ENCODE results near the gene VEZF1.
"Not testable (repeated sequence)": the region's sequence is repeated elsewhere in the genome, so short reads cannot be mapped to it uniquely, and the experiment has no call there.

Gene VEZF1

GRCh38 chr17:57997085-57997809, 9.2 kb upstream of the VEZF1 start:
- FAIRE-seq = no peak

GRCh38 chr17:57995076-57995956, 7.3 kb upstream of the VEZF1 start:
- FAIRE-seq = no peak

- no peak for FAIRE-seq
Measured at GRCh38 chr17:57994436-57994835, 6.4 kb upstream of the VEZF1 start.

- no peak for FAIRE-seq
Measured at GRCh38 chr17:57993471-57994365, 5.7 kb upstream of the VEZF1 start.

GRCh38 chr17:57991537-57991936, 3.5 kb upstream of the VEZF1 start:
- FAIRE-seq = no peak

GRCh38 chr17:57990037-57990436, 2.0 kb upstream of the VEZF1 start:
- FAIRE-seq = no peak

- FAIRE-seq = peak; percentile 90
Measured at GRCh38 chr17:57988301-57989250, 522 bp upstream of the VEZF1 start.

GRCh38 chr17:57986841-57987580, 1.0 kb downstream of the VEZF1 start:
- FAIRE-seq = no peak

- peak; percentile 99 for FAIRE-seq
Measured at GRCh38 chr17:57985675-57985974, 2.4 kb downstream of the VEZF1 start.

GRCh38 chr17:57984936-57985674, 2.9 kb downstream of the VEZF1 start:
- peak; percentile 16 for FAIRE-seq

- FAIRE-seq = peak; percentile 94
Measured at GRCh38 chr17:57984261-57984890, 3.7 kb downstream of the VEZF1 start.

GRCh38 chr17:57983446-57983845, 4.6 kb downstream of the VEZF1 start:
- no peak for FAIRE-seq

GRCh38 chr17:57982452-57983170, 5.4 kb downstream of the VEZF1 start:
- no peak for FAIRE-seq

- no peak for FAIRE-seq
Measured at GRCh38 chr17:57980522-57980921, 7.5 kb downstream of the VEZF1 start.

GRCh38 chr17:57979076-57979475, 9.0 kb downstream of the VEZF1 start:
- no peak for FAIRE-seq

GRCh38 chr17:57976594-57976993, 11.5 kb downstream of the VEZF1 start:
- no peak for FAIRE-seq

GRCh38 chr17:57975044-57975443, 13.0 kb downstream of the VEZF1 start:
- no peak for FAIRE-seq

- FAIRE-seq = not testable (repeated sequence)
Measured at GRCh38 chr17:57974053-57974824, 13.8 kb downstream of the VEZF1 start.

GRCh38 chr17:57972151-57972550, 15.9 kb downstream of the VEZF1 start:
- no peak for FAIRE-seq

Data from A204.1 (cell line).